Spleen (tissue), 7 donors: ENCODE results near the gene CFHR5.

Experiments used
- CTCF ChIP-seq, 11 experiments: fragments of 200-600 bp in 7 of 11; fragments of 450-650 bp in 4 of 11; sonication (generic) in 4 of 11; IDR thresholded peaks in 8 of 11; conservative IDR thresholded peaks in 3 of 11; 1 replicate in 7 of 11; 2 replicates in 4 of 11; pipeline versions ENCODE4 v1.4.0 to v1.8.0; 2016 to 2021; ENCODE audit warnings: antibody characterized with exemption in 11 of 11, inconsistent platforms in 4 of 11, mild to moderate bottlenecking in 1 of 11
- POLR2A ChIP-seq, 3 donors: fragments of 450-650 bp; IDR thresholded peaks; one replicate each; pipeline ENCODE4 v1.5.1; 2017; ENCODE audit warnings: antibody characterized with exemption in 3 of 3, mild to moderate bottlenecking in 1 of 3
- donor health status: DM: no; HTN: no; CAD: no; lungs with moderate emphysema.
- donor health status: DM: no; HTN: no; CAD: no.
- donor health status: DM: no; HTN: no; CAD: no.

DNA sequence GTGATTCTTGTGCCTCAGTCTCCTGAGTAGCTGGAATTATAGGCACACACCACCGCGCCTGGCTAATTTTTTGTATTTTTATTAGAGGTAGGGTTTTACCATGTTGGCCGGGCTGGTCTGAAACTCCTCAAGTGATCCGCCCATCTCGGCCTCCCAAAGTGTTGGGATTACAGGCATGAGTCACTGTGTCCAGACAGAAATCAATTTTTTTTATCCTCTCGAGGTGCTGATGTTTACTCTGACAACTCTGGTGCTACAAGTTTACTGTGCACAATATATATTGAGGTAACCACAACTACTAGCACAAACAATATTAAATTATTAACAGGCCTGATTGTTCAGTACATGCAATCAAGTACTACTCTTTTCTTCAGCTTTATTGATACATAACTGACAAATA, 50.0 kb downstream of the CFHR5 start:
- no peak for TF ChIP-seq CTCF (IDR thresholded peaks at IDR 0.05 in 8 of 11, conservative IDR thresholded peaks at IDR 0.05 in 3 of 11)
- TF ChIP-seq POLR2A (IDR thresholded peaks at IDR 0.05) = no peak
